Activated CD4-positive, alpha-beta T cell treated with anti-CD3 and anti-CD28 coated beads, Interleukin-2, amount 10 ng/mL, durations not matched to agents 7 days and 5 days (primary cell): ENCODE data around the gene TEX261. TPM values are rescaled to one million over a fixed set of nuclear protein-coding genes. Genes with fewer than 3 reads are reported as not detected.

Experiments used
- total RNA-seq, 2 experiments: library from RNA; stranded (reverse); gene quantifications; one replicate each; pipeline ENCODE4 v1.2.3, GENCODE V29; 2021

The TEX261 gene
- total RNA-seq, 2 experiments from 2014 or later = 58.2 to 69.0 TPM

Other genes with a start within 250 kb of the TEX261 start
- 10 to 100 TPM; 16.8 to 19.5 TPM for gene ADD2, start 226.7 kb downstream of the TEX261 start, total RNA-seq
- not detected for gene FIGLA, start 204.2 kb downstream of the TEX261 start, total RNA-seq
- not detected for gene CLEC4F, start 174.3 kb downstream of the TEX261 start, total RNA-seq
- not detected for gene CD207, start 159.1 kb downstream of the TEX261 start, total RNA-seq
- not detected for gene VAX2, start 94.3 kb downstream of the TEX261 start, total RNA-seq
- gene ATP6V1B1, start 59.0 kb downstream of the TEX261 start, total RNA-seq = not detected
- under 1 TPM in 1 of 2 experiments, not detected in 1; 0.50 TPM for gene ANKRD53, start 16.2 kb downstream of the TEX261 start, total RNA-seq
- gene NAGK, start 73.8 kb upstream of the TEX261 start, total RNA-seq = 10 to 100 TPM; 81.1 to 83.6 TPM
- gene MCEE, start 135.4 kb upstream of the TEX261 start, total RNA-seq = 10 to 100 TPM; 13.5 to 15.3 TPM
- gene MPHOSPH10, start 135.8 kb upstream of the TEX261 start, total RNA-seq = 10 to 100 TPM; 36.4 to 44.1 TPM
- 1 to 10 TPM; 1.6 to 1.9 TPM for gene PAIP2B, start 232.2 kb upstream of the TEX261 start, total RNA-seq